ENCODE data around the gene CAMK1D.

Gene CAMK1D

GRCh38 chr10:12880423-12880822, 531.1 kb downstream of the CAMK1D start:
- no peak overlapping the region for H3K4me3 ChIP-seq (ENCODE audit: low read depth, low read length)
- TF ChIP-seq CTCF (IDR thresholded peaks at IDR 0.05; ENCODE audit: low read depth, low read length, missing control alignments), result no peak
- in situ Hi-C loops (cut with HindIII; ENCODE audit: low sequenced_read_pairs), result no loop called here
- DNase-seq (ENCODE audit: low read depth), result no peak

- DNase-seq (ENCODE audit: low read depth), result no peak
- in situ Hi-C loops (cut with HindIII; ENCODE audit: low sequenced_read_pairs), result loop anchor here (5.0 kb wide), 1 partner anchor 63 kb away; no protein-coding TSS in a partner anchor
- no peak for TF ChIP-seq CTCF (IDR thresholded peaks at IDR 0.05; ENCODE audit: low read depth, low read length, missing control alignments)
- H3K4me3 ChIP-seq (ENCODE audit: low read depth, low read length), result no peak overlapping the region
Measured at GRCh38 chr10:12884851-12885250, 535.5 kb downstream of the CAMK1D start.

Measured in astrocyte of the cerebellum (primary cell).